GM21825 (cell line): ENCODE data around the gene ZNF425.
"Not testable (repeated sequence)": the region's sequence is repeated elsewhere in the genome, so short reads cannot be mapped to it uniquely, and the experiment has no call there.

Experiments used
- ATAC-seq: cut with Tn5 transposase; IDR thresholded peaks from one replicate; pipeline ENCODE4 v1.9.1; 2021; ENCODE audit warnings: mild to moderate bottlenecking, moderate library complexity; ENCODE audit not compliant: unreplicated experiment

ZNF425 gene

GRCh38 chr7:149133028-149133710 lies 7.0 kb upstream of the ZNF425 start:
- ATAC-seq: no peak

- no peak for ATAC-seq
Observed at GRCh38 chr7:149130572-149131198, 4.6 kb upstream of the ZNF425 start.

GRCh38 chr7:149126662-149127266 lies 640 bp upstream of the ZNF425 start:
- ATAC-seq: peak; percentile 42

GRCh38 chr7:149125189-149125862 lies 798 bp downstream of the ZNF425 start:
- ATAC-seq: no peak

- ATAC-seq: no peak
Observed at GRCh38 chr7:149109969-149110368, 16.2 kb downstream of the ZNF425 start.

- no peak for ATAC-seq
Observed at GRCh38 chr7:149104749-149105148, 21.4 kb downstream of the ZNF425 start.

GRCh38 chr7:149104214-149104613 lies 21.9 kb downstream of the ZNF425 start:
- no peak for ATAC-seq

GRCh38 chr7:149103424-149103823 lies 22.7 kb downstream of the ZNF425 start:
- no peak for ATAC-seq

- no peak for ATAC-seq
Observed at GRCh38 chr7:149102666-149103065, 23.5 kb downstream of the ZNF425 start.

GRCh38 chr7:149100821-149101220 lies 25.3 kb downstream of the ZNF425 start:
- no peak for ATAC-seq

GRCh38 chr7:149099058-149099457 lies 27.1 kb downstream of the ZNF425 start:
- ATAC-seq: no peak

- no peak for ATAC-seq
Observed at GRCh38 chr7:149097088-149097487, 29.0 kb downstream of the ZNF425 start.

- no peak for ATAC-seq
Observed at GRCh38 chr7:149093228-149093627, 32.9 kb downstream of the ZNF425 start.

- not testable (repeated sequence) for ATAC-seq
Observed at GRCh38 chr7:149092244-149092643, 33.9 kb downstream of the ZNF425 start.

- peak; percentile 89 for ATAC-seq
Observed at GRCh38 chr7:149090397-149091195, 35.5 kb downstream of the ZNF425 start, which contains the start of gene ZNF786. Gene ZNF786 (minus strand): TSS chr7:149090718. CDS start chr7:149090640, 78 bp downstream.

- ATAC-seq: no peak
Observed at GRCh38 chr7:149087376-149087775, 38.7 kb downstream of the ZNF425 start.

- no peak for ATAC-seq
Observed at GRCh38 chr7:149085866-149086265, 40.3 kb downstream of the ZNF425 start.

- ATAC-seq: no peak
Observed at GRCh38 chr7:149084407-149084806, 41.7 kb downstream of the ZNF425 start.

- no peak for ATAC-seq
Observed at GRCh38 chr7:149081914-149082313, 44.2 kb downstream of the ZNF425 start.

GRCh38 chr7:149077594-149077993 lies 48.5 kb downstream of the ZNF425 start:
- no peak for ATAC-seq

GRCh38 chr7:149075286-149075685 lies 50.8 kb downstream of the ZNF425 start:
- ATAC-seq: no peak
